Astrocyte of the cerebellum (primary cell): ENCODE measurements around the gene TMEM207.

Experiments
- DNase-seq: peaks from one replicate; pipeline ENCODE4 v3.0.0-alpha.2; 2011; ENCODE audit warnings: low read depth
- H3K4me3 ChIP-seq: 2 replicates; pipeline ENCODE4 v1.5.1; 2011; ENCODE audit warnings: mild to moderate bottlenecking, low read depth, low read length, moderate library complexity
- in situ Hi-C: cut with HindIII; loops from 2 replicates; pipeline ENCODE4 v1.10.0; 2017; ENCODE audit warnings: low sequenced_read_pairs
- TF ChIP-seq, protein P1 (sequence below): IDR thresholded peaks from 2 replicates; pipeline ENCODE4 v1.5.1; 2012; ENCODE audit warnings: low read length, low read depth, moderate library complexity, mild to moderate bottlenecking; ENCODE audit errors: missing control alignments

Gene TMEM207

DNA sequence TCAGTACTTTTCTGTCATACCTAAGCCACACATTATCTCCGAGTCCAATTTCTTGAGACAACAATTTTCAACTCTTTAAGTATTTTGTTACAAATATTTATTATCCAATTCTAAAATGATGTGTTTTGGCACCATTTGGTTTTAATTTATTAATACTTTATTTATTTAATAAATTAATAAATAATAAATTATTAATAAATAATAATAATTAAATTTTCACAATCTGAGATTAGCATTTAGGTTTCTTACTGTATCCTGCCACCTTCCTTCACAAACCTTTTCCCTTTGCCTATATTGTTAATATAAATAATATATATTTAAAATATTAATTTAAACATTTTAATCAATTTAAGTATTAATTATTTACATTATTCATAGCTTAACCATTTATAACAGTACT lies 23.9 kb downstream of the TMEM207 start:
- H3K4me3 ChIP-seq: no peak overlapping the region
- TF ChIP-seq, protein P1, sequence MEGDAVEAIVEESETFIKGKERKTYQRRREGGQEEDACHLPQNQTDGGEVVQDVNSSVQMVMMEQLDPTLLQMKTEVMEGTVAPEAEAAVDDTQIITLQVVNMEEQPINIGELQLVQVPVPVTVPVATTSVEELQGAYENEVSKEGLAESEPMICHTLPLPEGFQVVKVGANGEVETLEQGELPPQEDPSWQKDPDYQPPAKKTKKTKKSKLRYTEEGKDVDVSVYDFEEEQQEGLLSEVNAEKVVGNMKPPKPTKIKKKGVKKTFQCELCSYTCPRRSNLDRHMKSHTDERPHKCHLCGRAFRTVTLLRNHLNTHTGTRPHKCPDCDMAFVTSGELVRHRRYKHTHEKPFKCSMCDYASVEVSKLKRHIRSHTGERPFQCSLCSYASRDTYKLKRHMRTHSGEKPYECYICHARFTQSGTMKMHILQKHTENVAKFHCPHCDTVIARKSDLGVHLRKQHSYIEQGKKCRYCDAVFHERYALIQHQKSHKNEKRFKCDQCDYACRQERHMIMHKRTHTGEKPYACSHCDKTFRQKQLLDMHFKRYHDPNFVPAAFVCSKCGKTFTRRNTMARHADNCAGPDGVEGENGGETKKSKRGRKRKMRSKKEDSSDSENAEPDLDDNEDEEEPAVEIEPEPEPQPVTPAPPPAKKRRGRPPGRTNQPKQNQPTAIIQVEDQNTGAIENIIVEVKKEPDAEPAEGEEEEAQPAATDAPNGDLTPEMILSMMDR: no peak
- in situ Hi-C loops: no loop called here
- DNase-seq: no peak

DNA sequence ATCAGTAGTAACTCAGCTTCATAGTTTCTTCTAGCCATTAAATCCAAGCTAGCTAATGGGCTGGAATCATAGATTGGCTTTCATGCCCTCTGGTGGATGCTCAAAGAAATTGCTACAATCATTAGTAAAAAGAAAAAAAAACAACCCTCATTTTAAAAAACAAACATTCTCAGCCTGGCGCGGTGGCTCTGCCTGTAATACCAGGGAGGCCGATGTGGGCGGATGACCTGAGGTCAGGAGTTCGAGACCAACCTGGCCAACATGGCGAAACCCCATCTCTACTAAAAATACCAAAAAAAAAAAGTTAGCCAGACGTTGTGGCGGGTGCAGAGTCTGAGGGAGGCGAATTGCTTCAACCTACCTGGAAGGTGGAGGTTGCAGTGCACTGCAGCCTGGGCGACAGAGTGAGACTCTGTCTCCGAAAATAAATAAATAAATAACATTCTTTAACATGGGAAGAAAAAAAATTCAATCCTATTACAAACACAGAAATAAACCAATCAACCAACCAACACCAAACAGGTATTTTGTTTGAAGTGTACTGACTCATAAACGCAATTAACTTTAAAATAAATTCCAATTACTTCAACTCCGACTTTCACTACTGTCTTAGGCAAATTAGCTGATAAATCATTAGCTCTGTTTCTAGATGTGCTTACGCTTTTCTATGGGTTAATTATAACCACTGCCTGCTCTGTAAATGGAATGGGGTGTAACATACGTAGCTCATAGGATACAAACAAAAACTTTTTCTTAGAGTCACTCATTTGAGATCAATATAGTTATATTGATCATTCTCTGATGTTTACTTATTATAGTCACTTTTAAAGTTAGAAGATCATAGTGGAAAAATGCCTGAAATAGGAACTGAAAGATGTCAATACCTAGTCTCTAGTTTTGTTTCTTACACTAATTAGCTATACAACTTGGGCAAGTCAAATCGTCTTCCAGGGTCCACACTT lies 24.9 kb downstream of the TMEM207 start:
- H3K4me3 ChIP-seq: no peak overlapping the region
- peak; percentile 60 for DNase-seq
- in situ Hi-C loops: no loop called here
- TF ChIP-seq, protein P1: peak; percentile 67

DNA sequence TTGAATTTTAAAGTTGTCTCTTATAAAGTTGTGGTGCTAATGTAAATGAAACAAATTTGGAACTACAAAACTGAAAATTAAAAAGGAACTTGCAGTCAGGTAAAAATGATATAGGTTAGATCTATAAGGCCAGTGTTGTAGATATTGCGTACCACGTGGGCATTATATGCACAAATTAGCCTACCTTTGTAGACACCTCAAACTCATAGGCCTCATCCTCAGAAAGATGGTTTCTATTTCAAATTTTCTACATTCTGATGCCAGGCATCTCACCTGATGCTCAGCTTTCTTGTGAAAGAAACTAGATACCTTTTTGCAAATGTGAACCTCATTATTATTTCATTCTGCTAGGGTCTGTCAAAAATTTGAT lies 25.6 kb downstream of the TMEM207 start:
- H3K4me3 ChIP-seq: no peak overlapping the region
- no peak for DNase-seq
- in situ Hi-C loops: no loop called here
- TF ChIP-seq, protein P1: no peak

DNA sequence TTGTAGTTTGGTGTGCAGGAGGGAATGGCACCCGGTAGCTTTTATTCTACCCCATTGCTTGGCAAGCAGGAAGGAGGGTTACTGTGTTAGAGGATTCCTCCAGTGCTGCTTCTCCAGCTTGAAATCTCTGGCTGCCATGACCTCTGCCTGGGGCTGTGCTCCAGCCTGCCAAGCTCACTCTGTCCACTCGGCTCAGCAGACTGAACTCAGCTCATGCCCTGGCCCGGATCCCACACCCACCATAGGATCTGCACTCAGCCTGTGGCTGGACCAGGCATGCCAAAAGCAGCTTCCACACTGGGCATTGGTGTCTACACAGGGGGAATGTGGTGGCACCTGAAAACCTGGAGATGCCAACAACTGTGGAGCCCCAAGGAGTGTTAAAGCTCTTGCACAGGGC lies 35.4 kb downstream of the TMEM207 start:
- TF ChIP-seq, protein P1: no peak
- DNase-seq: no peak
- in situ Hi-C loops: no loop called here
- H3K4me3 ChIP-seq: no peak overlapping the region

DNA sequence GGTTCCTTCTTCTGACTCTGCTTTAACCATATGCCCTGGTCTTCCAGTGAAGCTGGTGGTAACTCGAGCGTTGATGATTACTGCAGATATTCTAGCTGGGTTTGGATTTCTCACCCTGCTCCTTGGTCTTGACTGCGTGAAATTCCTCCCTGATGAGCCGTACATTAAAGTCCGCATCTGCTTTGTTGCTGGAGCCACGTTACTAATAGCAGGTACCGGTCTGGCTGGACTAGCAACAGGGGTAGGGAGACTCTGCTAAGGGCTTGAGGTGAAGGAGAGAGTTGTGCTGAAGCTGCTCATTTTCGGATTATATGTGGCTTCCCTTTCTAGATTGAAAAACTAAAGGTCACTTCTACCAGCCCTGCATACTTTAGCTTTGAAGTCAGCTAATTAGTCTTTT lies 45.0 kb downstream of the TMEM207 start:
- in situ Hi-C loops: no loop called here
- no peak for DNase-seq

DNA sequence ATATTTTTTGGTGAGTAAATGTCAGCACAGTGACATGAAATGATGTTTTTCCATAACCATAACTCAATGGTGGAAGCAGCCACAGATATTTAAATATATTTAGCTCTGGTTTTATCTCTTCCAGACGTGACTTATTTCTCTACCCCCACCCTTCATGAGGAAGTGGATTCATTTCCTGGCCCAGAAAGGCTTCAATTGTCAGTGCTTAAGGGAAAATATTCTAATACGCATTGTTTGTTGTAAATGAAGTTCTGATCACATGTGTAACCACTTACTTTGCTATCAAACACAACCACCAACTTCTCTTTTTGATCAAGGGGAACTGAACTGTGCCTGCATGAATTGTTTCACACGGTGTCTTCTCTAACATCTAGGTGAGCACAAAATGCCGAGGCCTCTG lies 47.7 kb downstream of the TMEM207 start:
- TF ChIP-seq, protein P1: no peak
- no peak for DNase-seq
- H3K4me3 ChIP-seq: no peak overlapping the region
- in situ Hi-C loops: no loop called here

More for the DNA sequence above, 45.0 kb downstream of the TMEM207 start:
- TF ChIP-seq, protein P1: no peak
- H3K4me3 ChIP-seq: no peak overlapping the region
